GM08714 (cell line): ENCODE measurements around the gene C1orf74.

ENCODE experiments used
- H3K4me3 ChIP-seq: fragments of 200-500 bp; sonication (Bioruptor generic); 2 replicates; pipeline ENCODE4 v1.5.1; 2014; ENCODE audit warnings: mild to moderate bottlenecking, low read length, inconsistent platforms
- ZNF274 ChIP-seq: IDR thresholded peaks from 2 replicates; pipeline ENCODE4 v1.6.1; 2012; ENCODE audit warnings: mild to moderate bottlenecking, low read depth, low read length

The C1orf74 gene

DNA sequence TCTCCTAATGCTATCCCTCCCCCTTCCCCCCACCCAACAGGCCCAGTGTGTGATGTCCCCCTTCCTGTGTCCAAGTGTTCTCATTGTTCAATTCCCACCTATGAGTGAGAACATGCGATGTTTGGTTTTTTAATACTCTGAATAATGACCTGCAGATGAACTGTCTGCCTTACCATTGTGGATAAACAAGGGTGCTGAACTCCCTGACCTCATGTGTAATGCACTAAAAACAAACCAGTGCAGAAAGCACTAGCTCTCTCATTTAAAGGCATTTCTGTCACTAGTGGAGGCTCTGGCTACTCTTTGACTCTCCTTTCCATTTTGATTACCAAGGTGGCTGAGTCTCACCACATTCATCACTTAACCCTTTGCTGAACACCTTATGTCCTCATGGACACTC is 51.6 kb downstream of the C1orf74 start:
- no peak for TF ChIP-seq ZNF274
- no peak overlapping the region for H3K4me3 ChIP-seq

DNA sequence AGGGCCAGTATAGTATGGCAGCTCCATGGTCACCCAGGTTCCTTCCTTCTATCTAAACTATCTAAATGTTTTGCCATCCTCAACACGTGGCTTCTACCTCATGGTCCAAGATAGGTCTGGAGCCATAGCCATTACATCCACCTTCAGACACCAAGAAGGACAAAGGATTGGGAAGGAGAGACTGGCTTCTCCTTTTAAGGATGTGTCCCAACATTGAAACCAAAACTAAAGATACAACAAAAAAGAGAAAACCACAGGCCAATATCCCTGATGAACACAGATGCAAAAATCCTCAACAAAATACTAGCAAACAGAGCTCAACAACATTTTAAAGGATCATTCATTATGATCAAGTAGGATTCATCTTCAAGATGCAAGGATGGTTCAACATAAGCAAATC is 54.9 kb downstream of the C1orf74 start:
- TF ChIP-seq ZNF274 = no peak
- H3K4me3 ChIP-seq = no peak overlapping the region
